ENCODE data around the gene COL28A1. TPM values are rescaled to one million over a fixed set of nuclear protein-coding genes. Genes with fewer than 3 reads are reported as not detected.

Gene COL28A1
- 5.6 TPM for total RNA-seq
- long read RNA-seq, partial matches to known transcripts = 1 of 1 reads
- long read RNA-seq, other reads (novel, unspliced or antisense) = 0 of 1 reads

DNA sequence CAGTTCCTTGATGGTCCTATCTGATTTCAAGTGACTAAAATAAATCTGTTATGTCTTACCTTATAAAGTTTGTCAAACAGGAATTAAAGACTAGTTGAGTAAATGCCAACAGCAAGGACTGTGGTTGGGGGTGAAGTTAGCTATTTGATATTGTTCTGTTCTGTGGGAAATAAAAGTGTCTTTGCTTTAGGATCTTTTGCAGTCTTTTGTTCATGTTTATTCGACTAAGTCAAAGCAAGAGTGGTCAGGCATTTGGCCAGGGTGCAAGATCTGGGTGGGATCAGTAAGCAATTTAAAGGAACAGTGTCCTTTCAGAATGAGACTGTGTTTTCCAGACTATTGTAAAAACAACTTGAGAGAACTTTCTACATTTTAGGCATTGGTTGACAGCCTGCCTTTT, at the start of gene COL28A1:
Gene COL28A1, minus strand, starts transcription at position 183 of the 400 bp plus-strand sequence. CDS start 2,998 bp downstream, outside the sequence.
- ATAC-seq (no peak), DNase-seq (ENCODE audit: missing footprints) (peak; percentile 50)
- intact Hi-C loops (cut with DNase I) = no loop called here

DNA sequence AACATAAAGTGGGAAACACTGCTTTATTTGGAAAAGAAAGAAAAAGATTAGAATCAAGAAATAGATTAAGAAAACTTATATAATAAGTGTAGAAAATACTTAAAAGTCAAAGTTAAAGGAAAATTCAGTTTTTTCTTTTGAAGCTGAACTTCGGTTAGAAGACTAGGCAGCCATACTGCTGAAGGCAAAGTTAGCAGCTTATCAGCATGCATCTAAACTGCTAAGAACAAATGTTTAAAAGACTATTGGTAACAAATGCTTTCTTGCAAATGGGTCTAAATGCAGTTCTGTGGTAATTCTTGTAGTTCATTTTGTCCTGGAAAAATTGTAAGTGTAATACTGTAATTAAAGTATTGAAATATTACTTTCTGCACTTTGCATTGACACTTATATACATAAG, 49.0 kb upstream of the COL28A1 start:
- ATAC-seq (no peak), DNase-seq (ENCODE audit: missing footprints) (no peak)
- intact Hi-C loops (cut with DNase I) = no loop called here

GRCh38 chr7:7583731-7584130, 48.1 kb upstream of the COL28A1 start:
- ATAC-seq (no peak), DNase-seq (ENCODE audit: missing footprints) (no peak)
- intact Hi-C loops (cut with DNase I) = no loop called here

DNA sequence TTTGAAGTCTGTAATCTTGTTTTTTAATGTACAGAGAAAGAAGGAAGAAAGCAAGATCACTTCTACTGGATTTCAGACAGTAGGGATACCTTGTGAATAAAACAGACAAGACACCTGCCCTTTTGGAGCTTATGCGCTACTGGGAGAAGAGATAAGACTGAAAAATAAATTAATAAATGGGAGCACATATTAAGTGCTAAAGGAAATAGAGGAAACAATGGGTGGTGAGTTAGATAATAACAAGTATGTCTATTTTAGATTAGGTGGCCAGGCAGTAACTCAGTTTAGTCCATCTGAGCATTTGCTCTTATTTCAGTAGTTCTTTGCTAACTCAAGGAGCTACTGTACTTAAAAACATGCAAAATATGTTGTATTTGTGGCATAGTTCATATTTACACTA, 46.9 kb upstream of the COL28A1 start:
- intact Hi-C loops (cut with DNase I) = no loop called here
- ATAC-seq (no peak), DNase-seq (ENCODE audit: missing footprints) (no peak)

GRCh38 chr7:7581531-7582179, 46.0 kb upstream of the COL28A1 start:
- ATAC-seq (no peak), DNase-seq (ENCODE audit: missing footprints) (no peak)
- intact Hi-C loops (cut with DNase I) = no loop called here

GRCh38 chr7:7579638-7580037, 44.0 kb upstream of the COL28A1 start:
- DNase-seq (ENCODE audit: missing footprints) (no peak), ATAC-seq (no peak)
- intact Hi-C loops (cut with DNase I) = no loop called here

- intact Hi-C loops (cut with DNase I) = no loop called here
- DNase-seq (ENCODE audit: missing footprints) (no peak), ATAC-seq (no peak)
These were observed 42.2 kb upstream of the COL28A1 start for GRCh38 chr7:7577888-7578287.

- no peak for ATAC-seq
- intact Hi-C loops (cut with DNase I) = no loop called here
These were observed 40.7 kb upstream of the COL28A1 start for GRCh38 chr7:7576344-7576743.

GRCh38 chr7:7573701-7574100, 38.0 kb upstream of the COL28A1 start:
- ATAC-seq = no peak
- no peak for DNase-seq (ENCODE audit: missing footprints)
- intact Hi-C loops (cut with DNase I) = no loop called here

More at GRCh38 chr7:7576344-7576743, 40.7 kb upstream of the COL28A1 start:
- DNase-seq (ENCODE audit: missing footprints) = no peak

GRCh38 chr7:7570584-7570983, 34.9 kb upstream of the COL28A1 start:
- DNase-seq (ENCODE audit: missing footprints) (no peak), ATAC-seq (no peak)
- intact Hi-C loops (cut with DNase I) = no loop called here

DNA sequence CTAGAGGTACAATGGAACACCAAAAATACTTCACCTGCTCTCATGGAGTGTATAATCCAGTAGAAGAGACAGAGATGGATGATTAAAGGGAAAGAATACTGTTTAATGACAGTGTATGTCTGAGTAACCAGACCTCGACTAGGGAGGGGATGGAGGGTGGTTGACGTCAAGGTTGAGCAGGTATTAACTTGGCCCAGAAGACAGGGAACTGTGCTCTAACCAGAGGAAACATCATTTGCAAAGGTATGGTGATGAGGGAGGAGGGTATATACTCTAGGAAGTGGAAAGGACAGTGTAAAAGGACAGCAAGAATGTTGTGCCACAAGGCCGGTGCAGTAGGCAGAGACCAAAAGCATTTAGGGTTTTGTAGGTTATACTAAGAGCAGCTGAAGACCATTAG, 33.9 kb upstream of the COL28A1 start:
- ATAC-seq (no peak), DNase-seq (ENCODE audit: missing footprints) (no peak)
- intact Hi-C loops (cut with DNase I) = loop anchor here (10.0 kb wide), 2 partner anchors 385 to 395 kb away; partner anchors contain the start of genes C1GALT1 and GLCCI1

- no peak for DNase-seq (ENCODE audit: missing footprints)
- intact Hi-C loops (cut with DNase I) = loop anchor here (10.0 kb wide), 2 partner anchors 384 to 396 kb away; partner anchors contain the start of genes C1GALT1 and GLCCI1
- no peak for ATAC-seq
These were observed 33.4 kb upstream of the COL28A1 start for GRCh38 chr7:7569081-7569527.

DNA sequence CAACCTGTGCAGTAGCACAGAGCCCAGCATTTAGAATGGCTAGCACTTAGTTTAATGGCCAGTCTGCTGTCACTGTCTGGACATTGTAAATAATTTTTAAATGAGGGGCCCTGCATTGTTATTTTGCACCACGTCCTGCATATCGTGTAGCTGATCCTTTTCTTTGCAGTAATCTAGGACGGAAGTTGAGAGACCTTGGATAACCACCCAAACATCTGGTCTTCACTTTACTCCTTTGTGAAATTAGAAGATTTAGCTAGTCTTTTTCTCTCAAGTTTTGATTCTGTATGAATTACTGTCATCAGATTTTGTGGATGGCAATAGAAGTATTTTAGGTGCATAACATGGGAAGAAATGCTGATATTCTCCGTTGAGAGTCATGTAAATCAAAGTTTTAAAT, 32.9 kb upstream of the COL28A1 start:
- ATAC-seq = no peak
- intact Hi-C loops (cut with DNase I) = loop anchor here (10.0 kb wide), 2 partner anchors 384 to 396 kb away; partner anchors contain the start of genes C1GALT1 and GLCCI1
- no peak for DNase-seq (ENCODE audit: missing footprints)

DNA sequence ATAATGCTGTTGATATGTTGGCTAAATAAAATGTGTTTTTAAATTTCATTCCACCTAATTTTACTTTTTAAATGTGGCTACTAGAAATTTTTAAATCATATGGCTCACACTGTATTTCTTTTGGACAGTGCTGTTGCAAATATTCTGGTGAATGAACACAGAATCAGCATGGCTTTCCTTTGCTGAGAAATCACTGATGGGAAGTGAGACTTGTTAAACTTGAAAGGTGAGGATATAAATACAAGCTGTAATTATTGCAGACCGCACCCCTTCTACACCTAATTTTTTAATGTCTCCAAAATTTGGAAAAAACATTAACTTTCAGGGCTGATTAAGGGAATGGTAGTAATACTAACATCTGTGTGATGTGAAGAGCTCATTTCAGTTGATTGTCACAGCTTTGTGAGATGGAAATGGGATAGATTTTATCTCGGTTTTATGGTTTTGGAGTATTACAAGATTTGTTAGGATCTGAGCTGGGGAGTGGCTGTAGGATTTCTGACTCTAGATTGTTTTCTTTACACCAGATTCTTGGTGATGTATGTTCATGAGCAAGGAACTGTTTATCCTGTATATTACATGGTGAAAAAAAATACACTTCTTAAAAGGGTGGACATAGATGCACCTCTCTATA, 32.3 kb upstream of the COL28A1 start:
- intact Hi-C loops (cut with DNase I) = loop anchor here (2.0 to 10.0 kb wide), 3 partner anchors 73 to 397 kb away; partner anchors contain the start of genes C1GALT1, GLCCI1 and UMAD1

DNA sequence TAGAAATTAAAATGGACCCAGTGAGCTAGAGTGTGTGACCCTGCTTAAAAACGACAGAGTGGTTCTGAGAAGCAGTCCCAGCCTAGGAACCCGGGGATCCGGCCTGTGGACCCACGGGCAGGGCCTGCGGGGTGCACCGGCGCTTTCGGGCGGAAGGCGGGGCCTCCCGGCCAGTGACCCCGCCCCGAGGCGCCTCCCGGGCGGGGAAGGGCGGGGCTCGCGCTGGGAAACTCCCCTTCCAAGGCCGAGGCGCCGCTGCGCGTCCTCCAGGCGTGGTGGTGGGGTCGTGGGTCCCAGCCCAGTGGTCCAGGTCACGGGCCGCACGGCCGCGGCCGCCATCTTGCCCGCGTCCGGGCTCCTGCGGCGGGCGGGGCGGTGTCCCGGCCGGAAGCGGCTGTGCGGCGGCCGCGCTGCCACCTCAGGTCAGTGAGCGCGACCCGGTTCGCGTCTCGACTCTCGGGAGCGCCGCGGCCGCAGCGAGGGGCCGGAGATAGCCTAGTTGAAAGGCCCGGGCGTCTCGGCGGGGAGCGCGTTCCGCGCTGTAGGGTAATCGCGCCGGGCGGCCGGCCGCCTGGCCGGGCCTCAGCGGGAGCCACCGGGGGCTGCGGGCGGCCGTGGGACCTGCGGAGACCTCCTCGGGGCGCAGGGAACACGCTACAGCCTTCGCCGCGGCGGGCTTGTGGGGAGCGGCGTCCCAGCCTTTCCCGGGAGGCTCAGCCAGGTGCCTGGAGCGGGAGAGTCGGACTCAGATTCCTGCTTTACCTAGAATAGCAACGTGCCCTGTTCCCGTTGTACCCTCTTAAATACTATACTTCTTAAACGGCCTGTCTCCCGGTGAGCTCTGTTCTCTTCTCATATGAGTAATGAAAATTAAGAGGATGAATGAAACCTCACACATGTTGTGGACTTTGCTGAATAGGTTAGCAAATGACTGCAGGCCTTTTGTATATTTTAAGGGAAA, 31.3 kb upstream of the COL28A1 start, which contains the start of gene MIOS:
Gene MIOS, plus strand, starts transcription at position 234 of the 961 bp plus-strand sequence. CDS start 5,592 bp downstream, outside the sequence.
- peak; percentile 95 for DNase-seq (ENCODE audit: missing footprints)
- intact Hi-C loops (cut with DNase I) = loop anchor here (2.0 to 10.0 kb wide), 3 partner anchors 74 to 398 kb away; partner anchors contain the start of genes C1GALT1, GLCCI1 and UMAD1
- peak; percentile 97 for ATAC-seq

More for the DNA sequence above, 32.3 kb upstream of the COL28A1 start:
- DNase-seq (ENCODE audit: missing footprints) = no peak
- no peak for ATAC-seq

DNA sequence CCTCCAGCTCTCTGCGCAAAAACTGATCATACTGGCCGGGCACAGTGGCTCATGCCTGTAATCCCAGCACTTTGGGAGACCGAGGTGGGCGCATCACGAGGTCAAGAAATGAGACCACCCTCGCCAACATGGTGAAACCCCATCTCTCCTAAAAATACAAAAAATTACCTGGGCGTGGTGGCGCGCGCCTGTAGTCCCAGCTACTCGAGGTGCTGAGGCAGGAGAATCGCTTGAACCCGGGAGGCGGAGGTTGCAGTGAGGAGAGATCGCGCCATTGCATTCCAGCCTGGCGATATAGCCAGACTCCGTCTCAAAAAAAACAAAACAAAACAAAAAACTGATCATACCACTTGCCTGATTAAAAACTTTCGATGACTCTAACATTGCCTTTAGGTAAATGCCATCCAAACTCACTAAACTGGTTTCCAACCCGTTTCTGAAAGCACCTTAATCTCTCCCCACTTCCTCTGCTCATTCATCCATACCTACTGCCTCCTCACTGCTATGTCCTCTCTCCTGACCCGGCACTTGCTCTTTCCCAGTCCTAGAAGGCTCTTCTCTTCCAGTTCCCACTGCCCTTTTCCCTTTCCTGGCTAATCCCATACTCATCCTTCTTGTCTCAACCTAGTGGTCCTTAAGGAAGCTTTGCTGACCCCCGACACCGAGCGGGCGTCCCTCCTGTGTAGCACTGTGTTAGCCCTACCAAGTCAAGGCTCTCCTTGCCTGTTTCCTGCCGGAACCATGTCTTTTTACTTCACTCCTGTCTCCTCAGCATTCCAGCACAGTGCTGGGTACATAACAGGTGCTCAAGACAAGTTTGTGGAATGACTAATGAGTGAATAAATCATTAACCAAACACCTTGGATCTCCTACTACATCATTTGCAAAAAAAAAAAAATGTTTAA, 30.3 kb upstream of the COL28A1 start:
- peak; percentile 15 for ATAC-seq
- no peak for DNase-seq (ENCODE audit: missing footprints)
- intact Hi-C loops (cut with DNase I) = loop anchor here (2.0 to 10.0 kb wide), 3 partner anchors 75 to 399 kb away; partner anchors contain the start of genes C1GALT1, GLCCI1 and UMAD1

DNA sequence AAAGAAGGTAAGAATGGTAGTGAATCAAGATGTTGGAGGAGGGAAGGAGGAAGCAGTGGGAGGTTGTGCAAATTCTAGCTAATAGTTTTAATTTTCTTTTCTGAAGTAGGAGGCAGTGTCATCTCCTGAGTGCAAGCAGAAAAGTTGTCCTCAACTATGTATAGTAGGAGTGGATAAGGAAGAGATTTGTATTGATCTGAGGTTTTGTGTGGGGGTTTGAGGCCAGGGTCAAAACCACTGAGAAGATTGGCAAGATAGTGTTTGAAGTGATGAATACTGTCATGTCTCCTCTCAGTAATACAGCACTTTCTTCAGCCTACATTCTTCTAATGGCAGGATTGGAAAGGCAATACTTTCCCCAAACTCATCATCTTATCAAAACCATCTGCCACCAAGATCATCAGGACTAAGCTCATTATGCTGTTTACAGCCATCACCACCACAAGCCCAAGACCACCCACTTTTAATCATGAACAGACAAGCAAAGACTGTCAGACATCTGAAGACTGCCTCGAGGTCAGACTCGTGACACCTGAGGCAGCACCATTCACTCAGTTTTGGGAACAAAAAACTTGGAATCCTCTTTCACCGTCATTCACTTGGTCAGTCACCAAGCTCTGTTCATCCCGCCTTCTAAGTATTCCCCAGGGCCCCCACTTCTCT, 29.5 kb upstream of the COL28A1 start:
- no peak for ATAC-seq
- intact Hi-C loops (cut with DNase I) = loop anchor here (10.0 kb wide), 2 partner anchors 380 to 400 kb away; partner anchors contain the start of genes C1GALT1 and GLCCI1
- DNase-seq (ENCODE audit: missing footprints) = no peak
